Keratinocyte (primary cell): ENCODE measurements around the gene SLAMF1. TPM values are rescaled to one million over a fixed set of nuclear protein-coding genes. Genes with fewer than 3 reads are reported as not detected.

Experiments
- DNase-seq: peaks from one replicate; pipeline ENCODE4 v3.0.0-alpha.2; 2011; ENCODE audit warnings: low read depth, missing footprints, low spot score
- FAIRE-seq: peaks from 2 replicates; lab custom pipeline; 2011; peaks lifted over from hg19 to GRCh38; lab: Jason Lieb, UNC
- H2AFZ ChIP-seq: 2 replicates; pipeline ENCODE4 v1.6.0; 2012; ENCODE audit warnings: low read length, control low read depth, inconsistent platforms; ENCODE audit not compliant: control insufficient read depth
- H3K27ac ChIP-seq: 2 replicates; pipeline ENCODE4 v1.5.1; 2011; ENCODE audit warnings: low read length; ENCODE audit not compliant: control insufficient read depth, insufficient read depth
- H3K27me3 ChIP-seq: 3 replicates; pipeline ENCODE4 v1.6.0; 2011; ENCODE audit warnings: low read length; ENCODE audit not compliant: control insufficient read depth, insufficient read depth; ENCODE audit errors: extremely low read depth
- H3K36me3 ChIP-seq, 2 experiments: 2 replicates in 1 of 2; 3 replicates in 1 of 2; pipeline ENCODE4 v1.5.1; 2011; ENCODE audit warnings: low read length in 2 of 2, mild to moderate bottlenecking in 1 of 2; ENCODE audit not compliant: control insufficient read depth in 2 of 2, insufficient read depth in 2 of 2; ENCODE audit errors: extremely low read depth in 1 of 2
- H3K4me1 ChIP-seq: 3 replicates; pipeline ENCODE4 v1.5.1; 2011; ENCODE audit warnings: low read length; ENCODE audit not compliant: control insufficient read depth, insufficient read depth; ENCODE audit errors: extremely low read depth
- H3K4me2 ChIP-seq: 3 replicates; pipeline ENCODE4 v1.6.0; 2011; ENCODE audit warnings: low read depth, low read length; ENCODE audit not compliant: control insufficient read depth, insufficient read depth; ENCODE audit errors: extremely low read depth
- H3K4me3 ChIP-seq, 3 experiments: fragments of 200-600 bp in 1 of 3; sonication (generic) in 1 of 3; 2 replicates in 2 of 3; 3 replicates in 1 of 3; pipeline ENCODE4 v1.5.1; 2011 to 2016; ENCODE audit warnings: low read length in 3 of 3, mild to moderate bottlenecking in 3 of 3, control low read depth in 2 of 3, inconsistent platforms in 1 of 3, low read depth in 1 of 3, mixed read lengths in 1 of 3, mixed run types in 1 of 3, moderate library complexity in 1 of 3; ENCODE audit not compliant: control insufficient read depth in 2 of 3, insufficient read depth in 2 of 3; ENCODE audit errors: extremely low read depth in 1 of 3
- H3K79me2 ChIP-seq: 2 replicates; pipeline ENCODE4 v1.6.0; 2012; ENCODE audit warnings: low read length; ENCODE audit not compliant: control insufficient read depth, insufficient read depth
- H3K9ac ChIP-seq: 3 replicates; pipeline ENCODE4 v1.6.0; 2011; ENCODE audit warnings: low read length; ENCODE audit not compliant: control insufficient read depth, insufficient read depth; ENCODE audit errors: extremely low read depth
- H3K9me1 ChIP-seq: 3 replicates; pipeline ENCODE4 v1.6.0; 2011; ENCODE audit warnings: low read length; ENCODE audit not compliant: control insufficient read depth, insufficient read depth; ENCODE audit errors: extremely low read depth
- H3K9me3 ChIP-seq: 2 replicates; pipeline ENCODE4 v1.5.1; 2012; ENCODE audit warnings: low read depth, low read length; ENCODE audit not compliant: control insufficient read depth
- H4K20me1 ChIP-seq: 3 replicates; pipeline ENCODE4 v1.6.0; 2011; ENCODE audit warnings: low read length; ENCODE audit not compliant: control insufficient read depth, insufficient read depth; ENCODE audit errors: extremely low read depth
- CTCF ChIP-seq, 3 experiments: IDR thresholded peaks in 1 of 3; conservative IDR thresholded peaks in 1 of 3; optimal IDR thresholded peaks in 1 of 3; 2 replicates in 2 of 3; 3 replicates in 1 of 3; pipeline versions ENCODE3 to v1.5.1; 2011; ENCODE audit warnings: low read length in 3 of 3, mild to moderate bottlenecking in 3 of 3, moderate library complexity in 2 of 3, control low read depth in 1 of 3, inconsistent platforms in 1 of 3; ENCODE audit not compliant: insufficient read depth in 2 of 3; ENCODE audit errors: extremely low read depth in 1 of 3
- EZH2 ChIP-seq: IDR thresholded peaks from one replicate; pipeline ENCODE4 v1.6.1; 2012; ENCODE audit warnings: inconsistent platforms, mild to moderate bottlenecking, low read length, moderate library complexity
- dilution Hi-C: fragments of 300-500 bp; cut with MboI; formaldehyde crosslinking; loops from one replicate; pipeline ENCODE4 v1.7.0; 2020; ENCODE audit warnings: low sequenced_read_pairs; ENCODE audit not compliant: extremely low pct_ligation_motif_present
- polyA plus RNA-seq, 5 experiments: library from polyadenylated mRNA; depleted of rRNA in 3 of 5; stranded (reverse) in 3 of 5; stranded (forward) in 1 of 5; unstranded in 1 of 5; fragments of >200 nt; gene quantifications; 1 replicate in 1 of 5; 2 replicates in 3 of 5; 3 replicates in 1 of 5; pipeline versions ENCODE4 v1.2.1 to v1.2.3, GENCODE V29; 2011 to 2012; ENCODE audit warnings: missing spikeins in 2 of 5, low read depth in 1 of 5, low replicate concordance in 1 of 5

Gene SLAMF1
- polyA plus RNA-seq, 1 donor (not counting 4 experiments of a cell fraction or from before 2014, with no cell fraction given), result not detected

GRCh38 chr1:160615660-160616059, 31.2 kb downstream of the SLAMF1 start:
- dilution Hi-C loops, result loop anchor here (25.0 kb wide), 1 partner anchor 178 kb away; no protein-coding TSS in a partner anchor
- Histone ChIP-seq H3K9me1 (no peaks in the 10 kb centered on the region), H3K27ac (no peak overlapping the region), H3K9me3 (no peaks in the 10 kb centered on the region), H3K9ac (no peak overlapping the region), H3K4me2 (no peak overlapping the region), H2AFZ (no peak overlapping the region), H3K27me3 (peaks cover 14% of the 10 kb centered on the region), H4K20me1 (no peaks in the 10 kb centered on the region), H3K4me1 (no peaks in the 10 kb centered on the region), H3K36me3 (no peaks in the 10 kb centered on the region), H3K79me2 (no peaks in the 10 kb centered on the region), H3K4me3 (no peak overlapping the region)
- TF ChIP-seq EZH2 (no peak), CTCF (optimal IDR thresholded peaks at IDR 0.05 in 1 of 3, IDR thresholded peaks at IDR 0.05 in 1 of 3, conservative IDR thresholded peaks at IDR 0.05 in 1 of 3; ENCODE audit: extremely low read depth in 1 of 3, insufficient read depth in 2 of 3, low read length in 3 of 3) (no peak)
- FAIRE-seq (no peak), DNase-seq (no peak)

GRCh38 chr1:160614410-160614809, 32.4 kb downstream of the SLAMF1 start:
- Histone ChIP-seq H3K9me1 (no peaks in the 10 kb centered on the region), H3K4me3 (no peak overlapping the region), H4K20me1 (no peaks in the 10 kb centered on the region), H3K9me3 (no peaks in the 10 kb centered on the region), H3K4me2 (no peak overlapping the region), H3K36me3 (no peaks in the 10 kb centered on the region), H3K79me2 (no peaks in the 10 kb centered on the region), H3K27ac (no peak overlapping the region), H2AFZ (no peak overlapping the region), H3K9ac (no peak overlapping the region), H3K27me3 (peaks cover 14% of the 10 kb centered on the region), H3K4me1 (no peaks in the 10 kb centered on the region)
- DNase-seq (no peak), FAIRE-seq (no peak)
- dilution Hi-C loops, result loop anchor here (25.0 kb wide), 1 partner anchor 177 kb away; no protein-coding TSS in a partner anchor
- no peak for TF ChIP-seq EZH2
- TF ChIP-seq CTCF (optimal IDR thresholded peaks at IDR 0.05 in 1 of 3, IDR thresholded peaks at IDR 0.05 in 1 of 3, conservative IDR thresholded peaks at IDR 0.05 in 1 of 3; ENCODE audit: extremely low read depth in 1 of 3, insufficient read depth in 2 of 3, low read length in 3 of 3), result no peak
